Thyroid gland (tissue), 4 donors: ENCODE measurements around the gene KRT86. TPM values are rescaled to one million over a fixed set of nuclear protein-coding genes. Genes with fewer than 3 reads are reported as not detected.

Source experiments
- DNase-seq, 2 donors: peaks; one replicate each; pipeline ENCODE4 v3.0.0-alpha.2; 2019
- H3K27ac ChIP-seq, 3 donors: fragments of 200-600 bp; sonication (generic); 1 replicate in 2 of 3; 2 replicates in 1 of 3; pipeline ENCODE4 v1.5.1; 2016 to 2019; ENCODE audit warnings: mild to moderate bottlenecking in 1 of 3, moderate library complexity in 1 of 3
- H3K27me3 ChIP-seq: fragments of 200-600 bp; sonication (generic); one replicate; pipeline ENCODE4 v1.5.1; 2019
- H3K36me3 ChIP-seq, 2 donors: fragments of 200-600 bp; sonication (generic); one replicate each; pipeline ENCODE4 v1.5.1; 2016 to 2019
- H3K4me1 ChIP-seq, 2 donors: fragments of 200-600 bp; sonication (generic); one replicate each; pipeline ENCODE4 v1.5.1; 2017 to 2019
- H3K4me3 ChIP-seq, 3 donors: fragments of 200-600 bp; sonication (generic); replicated peaks in 1 of 3; 1 replicate in 2 of 3; 2 replicates in 1 of 3; pipeline ENCODE4 v1.5.1; 2016; ENCODE audit warnings: mild to moderate bottlenecking in 1 of 3
- H3K9me3 ChIP-seq: fragments of 200-600 bp; sonication (generic); one replicate; pipeline ENCODE4 v1.5.1; 2017
- CTCF ChIP-seq, 6 experiments: fragments of 200-600 bp in 3 of 6; fragments of 450-650 bp in 3 of 6; sonication (generic) in 3 of 6; IDR thresholded peaks; one replicate each; pipeline ENCODE4 v1.5.1; 2016 to 2019; ENCODE audit warnings: antibody characterized with exemption in 6 of 6, mild to moderate bottlenecking in 2 of 6, inconsistent platforms in 1 of 6, moderate library complexity in 1 of 6
- POLR2A ChIP-seq, 2 donors: fragments of 450-650 bp; IDR thresholded peaks; one replicate each; pipeline ENCODE4 v1.6.1; 2017; ENCODE audit warnings: antibody characterized with exemption in 2 of 2, mild to moderate bottlenecking in 2 of 2, moderate library complexity in 1 of 2
- WGBS, 2 donors: methylation state at CpG; one replicate each; pipeline ENCODE4 v1.1.5; 2017; 5-methylcytosine and 5-hydroxymethylcytosine counted together
- intact Hi-C: fragments of 100-400 bp; cut with DNase I; formaldehyde crosslinking; loops from one replicate; pipeline ENCODE4 v1.15.1; 2023
- total RNA-seq, 4 donors: library from RNA; depleted of rRNA; stranded (reverse); fragments of >200 nt; gene quantifications; one replicate each; pipeline ENCODE4 v1.2.3, GENCODE V29; 2016

Gene KRT86
- total RNA-seq, 4 donors from 2014 or later: 0.13 to 1.1 (median 0.42) TPM

DNA sequence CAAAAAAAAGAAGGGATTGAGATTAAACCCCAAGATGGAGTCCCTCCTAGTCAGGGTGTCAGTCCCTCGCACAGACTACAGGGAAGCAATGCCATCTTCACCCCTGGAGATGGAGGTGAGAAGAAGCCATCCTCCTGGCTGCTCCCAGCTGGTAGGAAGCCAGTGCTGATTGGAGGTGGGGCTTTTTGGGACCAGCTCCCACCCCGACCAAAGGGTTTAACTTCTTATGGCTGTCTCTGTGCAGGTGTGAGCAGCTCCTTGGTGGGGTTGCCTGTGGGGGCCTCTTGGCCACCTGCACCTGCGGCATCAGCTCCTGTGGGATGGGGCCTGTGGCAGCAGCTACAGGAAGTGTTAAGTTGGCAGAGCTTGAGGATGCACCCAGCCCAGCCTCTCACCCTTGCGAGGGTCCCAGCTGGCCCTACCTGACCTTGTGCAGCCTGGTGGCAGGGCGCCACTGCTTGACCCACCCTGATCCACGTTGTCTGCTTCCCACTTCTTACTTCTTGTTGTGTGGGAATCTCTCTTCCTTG, 3.8 kb upstream of the KRT86 start:
- H3K4me3 ChIP-seq: no peak overlapping the region
- no peaks in the 10 kb centered on the region for H3K4me1 ChIP-seq
- intact Hi-C loops: no loop called here
- no peaks in the 10 kb centered on the region for H3K9me3 ChIP-seq
- no peaks in the 10 kb centered on the region for H3K27me3 ChIP-seq
- WGBS, 2 donors: 83 to 91% methylated on average over 4 to 6 of the region's 6 CpGs
- no peak for DNase-seq
- no peak overlapping the region for H3K27ac ChIP-seq
- no peaks in the 10 kb centered on the region for H3K36me3 ChIP-seq
- TF ChIP-seq CTCF (IDR thresholded peaks at IDR 0.05): no peak
- TF ChIP-seq POLR2A (IDR thresholded peaks at IDR 0.05): no peak

- no peak for TF ChIP-seq CTCF (IDR thresholded peaks at IDR 0.05)
- TF ChIP-seq POLR2A (IDR thresholded peaks at IDR 0.05): no peak
- no peaks in the 10 kb centered on the region for H3K36me3 ChIP-seq
- no peak overlapping the region for H3K27ac ChIP-seq
- no peaks in the 10 kb centered on the region for H3K4me1 ChIP-seq
- H3K9me3 ChIP-seq: no peaks in the 10 kb centered on the region
- 88 to 89% methylated on average over 1 of the region's 1 CpG for WGBS, 2 donors
- DNase-seq: no peak
- H3K4me3 ChIP-seq: no peak overlapping the region
- no peaks in the 10 kb centered on the region for H3K27me3 ChIP-seq
- intact Hi-C loops: no loop called here
Measured at GRCh38 chr12:52271158-52271557, 3.3 kb upstream of the KRT86 start.

GRCh38 chr12:52275686-52276085, 1.2 kb downstream of the KRT86 start:
- H3K4me3 ChIP-seq: no peak overlapping the region

GRCh38 chr12:52277486-52278245, 3.2 kb downstream of the KRT86 start:
- Histone ChIP-seq H3K27me3 (no peaks in the 10 kb centered on the region), H3K36me3 (no peaks in the 10 kb centered on the region), H3K27ac (peak overlapping the region in 2 of 3 donors; percentile 34 to 98), H3K4me3 (no peak overlapping the region), H3K4me1 (peaks cover 31 to 44% of the 10 kb centered on the region in 2 donors), H3K9me3 (no peaks in the 10 kb centered on the region)
- TF ChIP-seq POLR2A (IDR thresholded peaks at IDR 0.05) (peak in 1 of 2 donors; percentile 32), CTCF (IDR thresholded peaks at IDR 0.05) (no peak)
- WGBS, 2 donors: 67 to 92% methylated on average over 9 of the region's 9 CpGs
- DNase-seq: peak; percentile 40 to 83
- intact Hi-C loops: no loop called here

More at GRCh38 chr12:52275686-52276085, 1.2 kb downstream of the KRT86 start:
- H3K36me3 ChIP-seq: no peaks in the 10 kb centered on the region
- WGBS, 2 donors: 82 to 96% methylated on average over 3 of the region's 3 CpGs
- no peak for TF ChIP-seq POLR2A (IDR thresholded peaks at IDR 0.05)
- TF ChIP-seq CTCF (IDR thresholded peaks at IDR 0.05): no peak
- H3K9me3 ChIP-seq: no peaks in the 10 kb centered on the region
- DNase-seq: no peak
- H3K27me3 ChIP-seq: no peaks in the 10 kb centered on the region
- intact Hi-C loops: no loop called here
- H3K4me1 ChIP-seq: peaks cover 18 to 30% of the 10 kb centered on the region in 2 donors
- H3K27ac ChIP-seq: no peak overlapping the region
